OCI-LY1 (cell line): ENCODE results near the gene SLK.

Source experiments
- EZH2 ChIP-seq: fragments of 200-600 bp; sonication (generic), shearing (Covaris generic); IDR thresholded peaks from 2 replicates; pipeline ENCODE4 v1.8.0; 2017; ENCODE audit warnings: borderline replicate concordance, mixed run types, mild to moderate bottlenecking, antibody characterized with exemption, low read length, moderate library complexity, mixed read lengths
- TF ChIP-seq, protein P1 (sequence below): fragments of 200-600 bp; sonication (generic), shearing (Covaris generic); IDR thresholded peaks from 2 replicates; pipeline ENCODE4 v1.5.1; 2017; ENCODE audit warnings: mild to moderate bottlenecking, antibody characterized with exemption, low read length, moderate library complexity, mixed read lengths

DNA sequence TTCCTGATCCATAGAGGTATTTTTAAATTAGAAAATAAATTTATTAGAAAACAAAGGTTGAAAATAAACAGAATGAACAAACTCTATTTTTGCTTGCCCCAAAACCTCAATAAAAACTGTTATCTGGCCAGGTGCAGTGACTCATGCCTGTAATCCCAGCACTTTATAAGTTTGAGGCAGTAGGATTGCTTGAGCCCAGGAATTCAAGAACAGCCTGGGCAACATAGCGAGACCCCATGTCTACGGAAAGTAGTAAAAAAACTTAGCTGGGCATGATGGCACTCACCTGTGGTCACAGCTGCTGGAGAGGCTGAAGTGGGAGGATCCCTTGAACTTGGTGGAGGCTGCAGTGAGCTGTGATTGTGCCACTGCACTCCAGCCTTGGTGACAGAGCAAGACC is 10.3 kb downstream of the SLK start:
- TF ChIP-seq, protein P1, sequence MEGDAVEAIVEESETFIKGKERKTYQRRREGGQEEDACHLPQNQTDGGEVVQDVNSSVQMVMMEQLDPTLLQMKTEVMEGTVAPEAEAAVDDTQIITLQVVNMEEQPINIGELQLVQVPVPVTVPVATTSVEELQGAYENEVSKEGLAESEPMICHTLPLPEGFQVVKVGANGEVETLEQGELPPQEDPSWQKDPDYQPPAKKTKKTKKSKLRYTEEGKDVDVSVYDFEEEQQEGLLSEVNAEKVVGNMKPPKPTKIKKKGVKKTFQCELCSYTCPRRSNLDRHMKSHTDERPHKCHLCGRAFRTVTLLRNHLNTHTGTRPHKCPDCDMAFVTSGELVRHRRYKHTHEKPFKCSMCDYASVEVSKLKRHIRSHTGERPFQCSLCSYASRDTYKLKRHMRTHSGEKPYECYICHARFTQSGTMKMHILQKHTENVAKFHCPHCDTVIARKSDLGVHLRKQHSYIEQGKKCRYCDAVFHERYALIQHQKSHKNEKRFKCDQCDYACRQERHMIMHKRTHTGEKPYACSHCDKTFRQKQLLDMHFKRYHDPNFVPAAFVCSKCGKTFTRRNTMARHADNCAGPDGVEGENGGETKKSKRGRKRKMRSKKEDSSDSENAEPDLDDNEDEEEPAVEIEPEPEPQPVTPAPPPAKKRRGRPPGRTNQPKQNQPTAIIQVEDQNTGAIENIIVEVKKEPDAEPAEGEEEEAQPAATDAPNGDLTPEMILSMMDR = no peak
- no peak for TF ChIP-seq EZH2
